ENCODE measurements around the gene AP1S1. TPM values are rescaled to one million over a fixed set of nuclear protein-coding genes. Genes with fewer than 3 reads are reported as not detected.

AP1S1 gene
- total and polyA plus RNA-seq, 9 of the 15 experiments (the other 6 are each of a cell fraction or from before 2014, with no cell fraction given), result 4.4 to 149 (median 89.4) TPM

GRCh38 chr7:101153969-101154692 lies at the start of gene AP1S1 (continued):
- TF ChIP-seq PATZ1 (CRISPR knock-in tag; IDR thresholded peaks at IDR 0.05; ENCODE audit: borderline replicate concordance), result no peak
- no peak for TF ChIP-seq CAMTA2 (CRISPR knock-in tag; conservative IDR thresholded peaks at IDR 0.05)
- TF ChIP-seq ARID4B (CRISPR knock-in tag; IDR thresholded peaks at IDR 0.05), result peak; percentile 54; the same call in 1 of the 2 replicates
- 0 out of 2 replicates have a peak, but pooled peaks have one; percentile 35 for TF ChIP-seq SUPT5H (IDR thresholded peaks at IDR 0.05)
- TF ChIP-seq ZNF699 (CRISPR knock-in tag; IDR thresholded peaks at IDR 0.05; ENCODE audit: insufficient replicate concordance), result no peak
- TF ChIP-seq GABPA (tag; conservative IDR thresholded peaks at IDR 0.05; ENCODE audit: low read depth), result no peak
- TF ChIP-seq POU5F1 (IDR thresholded peaks at IDR 0.05; ENCODE audit: borderline replicate concordance, low read depth, low read length, partially characterized antibody), result peak; percentile 83
- TF ChIP-seq TBL1XR1 (IDR thresholded peaks at IDR 0.05; ENCODE audit: low read length in 2 of 2), result 0 out of 4 replicates have a peak, but pooled peaks of 1 of the 2 experiments have one; percentile 30
- TF ChIP-seq CGGBP1 (CRISPR knock-in tag; IDR thresholded peaks at IDR 0.05), result no peak
- no peak for TF ChIP-seq NELFE (IDR thresholded peaks at IDR 0.05; ENCODE audit: insufficient read depth, insufficient read length)
- TF ChIP-seq ZFP91 (CRISPR knock-in tag; IDR thresholded peaks at IDR 0.05), result no peak
- TF ChIP-seq BCLAF1 (IDR thresholded peaks at IDR 0.05; ENCODE audit: borderline replicate concordance in 1 of 2, control insufficient read depth in 1 of 2, low read depth in 2 of 2, low read length in 1 of 2), result no peak
- TF ChIP-seq CBFA2T3 (IDR thresholded peaks at IDR 0.05), result no peak
- TF ChIP-seq MXI1 (IDR thresholded peaks at IDR 0.05; ENCODE audit: low read depth, low read length), result peak; percentile 98
- no peak for TF ChIP-seq ZSCAN29 (IDR thresholded peaks at IDR 0.05)
